DMS 273 (cell line): ENCODE results near the gene PRDM11.

Experiments
- DNase-seq: peaks from one replicate; lab custom pipeline; 2025; ENCODE audit not compliant: unreplicated experiment; lab: John Stamatoyannopoulos, UW

Gene PRDM11

DNA sequence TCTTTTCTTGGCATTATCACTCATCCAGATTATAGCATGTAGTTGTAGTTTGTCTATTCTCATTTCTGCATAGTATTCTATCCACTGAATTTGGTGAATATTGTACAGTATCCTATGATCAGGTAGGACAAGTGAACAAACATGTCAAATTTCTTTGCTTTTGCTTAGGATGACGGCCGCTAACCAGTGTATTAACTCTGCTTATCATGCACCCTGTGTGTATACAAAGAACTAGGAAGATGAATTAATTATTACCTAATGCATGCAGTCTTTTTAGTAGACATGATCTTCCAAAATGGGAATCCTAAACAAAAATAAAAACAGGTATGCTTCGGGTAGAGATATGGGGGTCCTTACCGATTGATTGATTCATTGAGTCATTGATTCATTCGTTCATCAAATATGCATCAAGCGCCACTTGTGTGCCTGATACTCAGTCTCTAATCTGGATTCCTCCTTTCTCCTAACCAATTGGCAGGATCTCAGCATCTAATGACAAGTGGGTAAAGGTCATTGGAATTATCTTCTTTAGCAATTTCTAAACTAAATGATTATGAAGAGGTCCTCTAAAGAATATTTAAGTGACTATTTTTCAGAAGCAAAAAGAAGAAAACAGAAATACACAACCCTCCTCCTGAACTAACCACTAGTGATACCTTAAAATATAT lies 27.9 kb downstream of the PRDM11 start:
- DNase-seq: no peak

DNA sequence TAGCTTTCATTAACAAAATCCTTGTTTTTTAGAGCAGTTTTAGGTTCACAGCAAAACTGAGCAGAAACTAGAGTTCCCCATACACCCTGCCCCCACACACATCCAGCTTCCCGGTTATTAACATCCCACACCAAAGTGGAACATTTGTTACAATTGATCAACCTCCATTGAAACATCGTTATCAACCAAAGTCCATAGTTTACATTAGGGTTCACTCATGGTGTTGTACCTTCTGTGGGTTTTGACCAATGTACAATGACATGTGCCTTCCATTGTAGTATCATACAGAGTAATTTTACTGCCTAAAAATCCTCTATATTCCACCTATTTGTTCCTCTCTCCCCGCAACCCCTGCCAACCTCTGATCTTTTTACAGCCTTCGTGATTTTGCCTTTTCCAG lies 28.5 kb downstream of the PRDM11 start:
- DNase-seq: no peak

DNA sequence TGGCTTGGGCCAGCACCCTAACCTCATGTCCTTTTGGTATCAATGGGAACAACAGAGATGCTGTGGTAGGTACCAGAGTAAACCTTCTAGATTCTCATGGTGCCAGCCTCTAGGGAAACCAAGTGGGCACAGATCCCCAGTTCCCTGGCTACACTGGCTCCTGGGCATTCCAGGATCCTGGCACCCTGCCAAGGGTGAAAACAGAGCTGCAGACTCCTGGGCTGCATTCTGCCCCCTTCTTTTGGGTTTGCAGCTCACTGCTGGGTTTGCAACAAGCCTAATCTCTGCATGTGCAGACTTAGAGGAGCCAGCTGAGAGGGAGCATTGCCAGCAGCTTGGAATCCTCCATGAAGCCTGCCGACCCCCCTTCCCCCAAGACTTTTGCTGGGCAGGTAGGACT lies 30.6 kb downstream of the PRDM11 start:
- DNase-seq: peak; percentile 57

DNA sequence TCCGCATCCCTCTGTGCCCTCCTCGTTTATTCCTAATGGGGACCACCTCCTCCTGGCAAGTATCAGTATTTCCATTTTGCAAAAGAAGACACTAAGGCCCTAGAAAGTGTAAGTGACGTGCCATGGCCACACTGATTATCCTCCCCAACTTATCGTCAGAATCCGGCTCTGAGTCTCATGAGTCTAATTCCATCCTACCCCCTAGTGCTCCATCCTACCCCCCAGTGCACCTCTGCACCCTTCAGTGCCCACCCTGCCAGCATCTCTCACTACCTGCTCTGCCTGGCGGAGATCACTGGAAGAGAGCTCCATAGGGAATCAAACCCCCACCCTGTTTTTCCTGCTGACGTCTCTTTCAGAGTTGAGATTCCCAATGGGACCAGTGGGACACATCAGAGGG lies 31.8 kb downstream of the PRDM11 start:
- no peak for DNase-seq

DNA sequence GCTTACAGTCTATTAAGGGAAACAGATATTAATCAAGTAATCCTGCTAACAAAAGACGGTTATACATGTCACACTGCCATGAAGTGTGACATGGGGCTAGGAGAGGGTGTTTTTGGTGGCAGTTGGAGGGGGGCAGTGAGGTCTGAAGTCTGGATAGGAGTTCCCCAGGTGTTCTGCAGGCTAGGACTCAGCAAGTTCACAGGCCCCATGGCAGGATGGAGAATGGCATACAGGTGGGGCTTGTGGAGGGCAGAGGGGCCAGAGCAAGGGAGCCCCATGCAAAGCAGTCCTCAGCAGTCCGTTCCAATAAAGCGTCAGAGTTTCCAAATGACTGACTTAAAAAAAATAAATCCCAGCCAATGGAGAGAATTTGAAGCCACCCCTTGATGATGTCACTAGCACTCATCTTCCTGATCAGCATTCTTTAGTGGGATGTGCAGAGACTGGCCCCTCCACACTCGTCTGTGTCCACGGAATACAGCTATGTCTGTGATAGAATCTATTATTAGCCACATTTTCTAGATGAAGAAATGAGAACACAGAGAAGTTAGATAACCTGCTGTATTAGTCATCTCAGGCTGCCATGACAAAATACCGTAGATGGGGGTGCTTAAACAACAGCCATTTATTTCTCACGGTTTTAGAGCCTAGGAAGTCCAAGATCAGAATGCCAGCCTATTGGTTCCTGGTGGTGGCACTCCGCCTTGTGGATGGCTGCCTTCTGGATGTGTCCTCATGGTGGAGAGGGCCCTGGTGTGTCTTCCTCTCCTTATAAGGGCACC lies 32.6 kb downstream of the PRDM11 start:
- DNase-seq: peak; percentile 26

DNA sequence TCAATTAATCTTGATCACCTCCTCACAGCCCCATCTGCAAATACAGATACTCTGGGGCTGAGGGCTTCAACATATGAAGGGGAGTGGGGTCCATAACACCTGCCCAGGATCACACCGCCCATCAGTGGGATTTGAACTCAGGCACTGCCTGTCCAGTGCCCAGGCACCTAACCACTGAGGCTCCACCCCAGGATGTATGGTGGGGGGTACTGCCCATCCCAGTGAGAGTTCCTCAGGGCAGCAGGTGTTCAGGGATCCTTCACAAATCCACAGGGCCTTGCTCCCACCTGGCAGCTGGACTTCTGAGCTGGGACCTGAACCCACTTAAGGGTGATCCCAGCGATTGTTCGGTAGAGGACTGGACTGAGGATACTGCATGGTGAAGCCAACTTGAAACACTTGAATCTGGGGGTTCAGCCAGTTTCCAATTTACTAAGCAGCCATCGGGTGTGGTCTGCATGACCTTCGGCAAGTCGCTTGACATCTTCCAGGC lies 33.3 kb downstream of the PRDM11 start:
- no peak for DNase-seq

DNA sequence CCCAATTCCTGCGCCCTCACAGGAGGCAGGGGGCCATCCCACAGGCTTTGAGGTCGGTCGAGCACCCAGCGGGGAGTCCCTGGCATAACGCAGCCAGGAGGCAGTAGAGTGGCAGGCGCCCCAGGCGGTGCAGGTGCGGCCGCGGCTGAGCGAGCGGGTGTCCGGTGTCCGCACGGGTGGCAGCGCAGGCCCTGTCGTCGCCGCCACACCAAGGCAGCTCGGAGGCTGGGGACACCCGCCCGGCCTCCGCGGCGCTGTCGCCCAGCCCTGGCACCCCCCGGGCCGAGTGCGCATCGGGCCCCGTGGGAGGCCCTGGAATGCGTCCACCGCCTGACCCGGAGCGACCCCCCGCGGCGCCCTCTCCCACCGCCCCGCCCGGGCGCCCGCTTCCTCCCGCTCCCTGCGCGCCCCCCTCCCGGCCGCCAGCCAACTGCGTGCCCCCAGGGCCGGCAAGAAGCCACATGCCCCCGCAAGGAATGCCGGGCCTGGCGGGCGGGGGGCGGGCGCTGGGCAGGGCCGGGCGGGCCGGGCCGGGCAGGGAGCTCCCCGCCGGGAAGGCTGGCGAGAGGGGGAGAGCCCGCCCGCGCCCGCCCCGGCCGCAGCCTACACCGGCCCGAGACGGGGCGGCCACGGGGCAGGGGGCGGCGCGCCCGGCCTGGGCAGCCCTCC lies 33.9 kb downstream of the PRDM11 start:
- peak; percentile 70 for DNase-seq

DNA sequence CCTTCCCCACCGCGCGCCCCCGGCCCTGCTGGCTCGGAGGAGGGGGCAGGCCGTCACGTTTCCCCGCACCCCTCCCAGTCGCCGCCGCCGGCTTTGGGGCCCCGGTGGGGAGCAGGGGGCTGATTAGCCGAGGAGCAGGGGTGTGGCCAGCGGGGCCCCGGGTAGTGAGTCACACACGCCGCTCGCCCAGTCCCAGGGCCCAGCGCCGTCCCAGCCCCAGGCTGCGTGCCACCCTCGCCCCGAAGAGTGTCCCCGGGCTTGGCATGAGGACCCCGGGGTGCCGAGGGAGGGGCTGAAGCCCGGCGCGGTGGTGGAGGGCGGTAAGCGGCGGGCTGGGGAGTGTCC lies 34.4 kb downstream of the PRDM11 start:
- peak; percentile 70 for DNase-seq

DNA sequence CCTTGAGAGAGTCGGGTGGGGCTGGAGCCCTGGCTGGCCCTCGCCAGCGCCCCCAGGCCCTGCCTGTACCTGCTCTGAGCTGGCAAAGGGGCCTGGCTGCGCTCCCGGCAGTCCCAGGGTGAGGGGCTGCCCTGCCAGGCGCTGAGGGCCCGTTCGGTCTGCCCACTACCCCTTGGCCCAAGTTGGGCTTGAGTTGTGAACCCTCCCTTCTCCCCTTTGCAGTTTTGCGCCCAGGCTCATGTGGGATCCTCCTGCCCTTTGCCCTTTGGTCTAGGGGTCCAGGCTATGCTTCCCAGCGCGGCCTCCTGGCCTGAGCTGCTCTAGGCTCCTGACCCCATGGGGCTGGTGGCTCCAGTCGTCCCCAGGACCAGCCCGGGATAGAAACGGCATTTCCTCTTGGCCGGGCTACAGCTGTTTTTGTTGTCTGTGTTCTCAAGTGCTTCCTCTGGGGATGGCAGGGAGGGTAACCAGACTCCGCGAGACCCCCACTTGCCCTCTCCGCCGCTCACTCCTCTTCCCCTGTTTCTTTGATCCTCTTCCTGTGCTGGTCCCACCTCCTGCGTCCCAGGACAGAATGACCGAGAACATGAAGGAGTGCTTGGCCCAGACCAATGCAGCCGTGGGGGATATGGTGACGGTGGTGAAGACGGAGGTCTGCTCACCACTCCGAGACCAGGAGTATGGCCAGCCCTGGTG lies 34.9 kb downstream of the PRDM11 start:
- no peak for DNase-seq

DNA sequence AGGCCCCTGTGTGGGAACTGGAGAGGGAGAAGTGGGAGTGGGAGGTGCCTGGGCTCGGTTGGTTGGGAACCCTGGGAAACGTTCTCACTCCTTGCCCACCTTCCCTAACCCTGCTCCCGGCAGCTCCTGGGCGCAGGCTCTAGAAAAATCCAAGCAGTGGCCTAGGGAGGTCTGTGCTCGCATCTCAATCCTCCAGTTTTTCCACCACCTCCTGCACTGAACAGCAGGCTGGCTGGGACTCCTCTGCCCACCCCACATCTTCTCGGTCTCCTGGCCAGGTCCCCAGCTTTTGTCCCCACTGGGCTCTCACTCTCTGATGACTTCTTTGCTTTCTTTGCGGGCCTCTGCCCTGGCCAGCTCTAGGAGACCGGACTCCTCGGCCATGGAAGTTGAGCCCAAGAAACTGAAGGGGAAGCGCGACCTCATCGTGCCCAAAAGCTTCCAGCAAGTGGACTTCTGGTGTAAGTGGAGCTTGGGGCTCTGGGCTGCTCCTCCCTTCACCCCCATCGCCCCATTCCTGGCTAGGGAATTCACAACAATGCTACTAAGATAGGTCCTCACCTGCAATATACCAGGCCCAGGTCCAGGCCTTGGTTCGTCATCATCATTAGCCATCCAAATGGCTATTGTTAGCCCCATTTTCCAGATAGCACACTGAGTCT lies 35.6 kb downstream of the PRDM11 start:
- no peak for DNase-seq

DNA sequence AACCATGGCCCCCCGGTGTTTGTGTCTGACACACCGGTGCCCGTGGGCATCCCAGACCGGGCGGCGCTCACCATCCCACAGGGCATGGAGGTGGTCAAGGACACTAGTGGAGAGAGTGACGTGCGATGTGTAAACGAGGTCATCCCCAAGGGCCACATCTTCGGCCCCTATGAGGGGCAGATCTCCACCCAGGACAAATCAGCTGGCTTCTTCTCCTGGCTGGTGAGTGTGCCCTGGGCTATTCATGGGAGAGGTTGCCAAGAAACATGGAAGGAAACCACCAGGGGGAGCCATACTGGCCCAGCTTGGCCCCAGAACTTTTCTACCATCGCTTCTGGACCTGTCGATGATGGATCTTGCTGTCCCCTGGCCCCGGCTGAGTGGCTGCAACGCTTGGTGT lies 36.5 kb downstream of the PRDM11 start:
- DNase-seq: peak; percentile 47

DNA sequence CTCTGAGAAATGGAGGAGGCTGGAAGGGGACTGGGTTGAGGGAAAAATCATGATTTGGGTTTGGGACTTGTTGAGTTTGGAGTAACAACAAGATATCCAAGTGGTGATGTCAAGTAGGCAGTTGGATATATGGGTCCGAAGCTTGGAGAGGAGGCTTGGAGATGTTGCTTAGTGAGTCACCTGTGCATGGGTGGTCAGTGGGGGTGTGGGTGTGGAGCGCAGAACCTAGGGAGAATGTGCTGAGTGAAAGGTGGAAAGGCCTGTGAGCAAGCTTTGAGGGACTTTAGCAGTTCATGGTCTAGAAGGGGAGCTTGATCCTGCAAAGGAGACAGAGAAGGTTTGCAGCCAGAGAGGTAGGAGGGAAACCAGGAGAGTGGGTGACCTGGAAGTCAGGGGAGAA lies 38.2 kb downstream of the PRDM11 start:
- no peak for DNase-seq

DNA sequence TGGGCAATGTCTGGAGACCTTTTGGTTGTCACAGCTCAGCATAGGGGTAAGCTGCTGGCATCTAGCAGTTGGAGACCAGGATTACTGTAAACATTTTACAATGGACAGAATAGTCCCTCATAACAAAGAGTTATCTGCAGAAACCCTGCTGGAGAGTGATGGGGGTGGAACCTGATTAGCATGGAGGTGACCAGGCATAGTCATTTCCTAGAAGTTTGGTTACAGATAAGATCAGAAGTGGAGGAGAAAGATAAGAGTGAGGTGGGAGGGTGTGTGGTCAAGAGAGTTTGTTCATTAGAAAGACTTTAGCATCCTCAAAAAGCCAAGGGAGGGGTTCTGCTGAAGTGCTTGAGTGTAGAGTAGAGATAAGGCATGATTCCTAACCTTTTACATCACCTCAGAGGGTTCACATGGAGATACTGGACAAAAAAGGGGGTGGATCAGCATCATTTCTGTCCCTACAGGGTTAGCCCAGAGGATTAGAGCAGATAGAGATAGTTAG lies 38.8 kb downstream of the PRDM11 start:
- no peak for DNase-seq

DNA sequence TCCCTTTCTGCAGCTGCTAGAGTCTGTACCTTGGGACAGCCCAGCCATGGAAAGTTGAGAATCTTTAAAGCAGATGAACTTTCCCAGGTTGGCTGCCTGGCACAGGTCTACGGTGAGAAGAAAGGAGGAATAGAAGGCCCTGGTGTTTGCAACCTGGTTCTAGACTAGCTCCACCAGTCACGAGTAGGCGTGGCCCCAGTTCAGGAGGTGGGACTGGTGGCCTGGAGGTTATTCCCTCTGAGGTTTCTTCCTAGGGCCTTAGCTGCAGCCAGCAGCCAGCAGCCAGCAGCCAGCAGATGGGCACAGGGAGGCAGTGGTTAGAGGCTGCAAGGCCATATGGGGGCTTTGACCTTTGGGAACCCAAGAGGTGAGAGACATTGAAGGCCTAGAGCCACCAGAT lies 40.9 kb downstream of the PRDM11 start:
- DNase-seq: no peak

DNA sequence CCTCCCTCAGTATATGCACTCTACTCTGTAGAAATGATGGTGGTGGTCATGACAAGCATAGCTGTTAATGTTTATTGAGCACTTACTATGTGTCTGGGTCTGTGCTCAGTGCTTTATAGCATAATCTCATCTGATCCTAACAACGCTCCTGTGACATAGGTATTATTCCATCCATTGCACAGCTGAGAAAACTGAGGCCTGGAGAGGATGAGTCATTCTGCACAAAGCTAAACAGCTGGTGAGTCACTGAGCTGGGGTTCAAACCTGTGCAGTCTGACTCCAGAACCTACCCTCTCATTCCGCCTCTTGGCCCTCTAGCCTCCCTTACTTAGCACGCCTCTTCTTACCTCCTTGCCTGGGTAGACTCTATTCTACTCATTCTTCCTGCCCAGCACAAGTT lies 41.7 kb downstream of the PRDM11 start:
- no peak for DNase-seq

DNA sequence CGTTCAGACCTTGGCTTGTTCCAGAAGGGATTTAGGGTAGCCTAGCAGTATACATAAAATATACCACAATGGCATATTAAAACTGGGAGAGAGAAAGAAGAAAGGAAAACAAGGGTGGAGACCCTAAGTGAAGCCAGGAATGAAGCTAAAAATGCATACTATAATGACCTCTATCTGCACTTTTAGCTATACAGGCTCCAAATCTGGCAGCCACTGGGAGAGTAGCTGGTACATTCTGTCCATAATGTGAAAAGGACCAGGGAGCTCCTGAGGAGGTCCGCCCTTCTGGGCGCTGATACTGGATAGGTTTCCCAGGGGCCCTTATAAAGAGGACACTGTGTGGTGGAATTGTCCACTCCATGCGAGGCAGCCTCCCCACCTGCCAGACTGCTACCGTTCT lies 42.8 kb downstream of the PRDM11 start:
- DNase-seq: no peak

DNA sequence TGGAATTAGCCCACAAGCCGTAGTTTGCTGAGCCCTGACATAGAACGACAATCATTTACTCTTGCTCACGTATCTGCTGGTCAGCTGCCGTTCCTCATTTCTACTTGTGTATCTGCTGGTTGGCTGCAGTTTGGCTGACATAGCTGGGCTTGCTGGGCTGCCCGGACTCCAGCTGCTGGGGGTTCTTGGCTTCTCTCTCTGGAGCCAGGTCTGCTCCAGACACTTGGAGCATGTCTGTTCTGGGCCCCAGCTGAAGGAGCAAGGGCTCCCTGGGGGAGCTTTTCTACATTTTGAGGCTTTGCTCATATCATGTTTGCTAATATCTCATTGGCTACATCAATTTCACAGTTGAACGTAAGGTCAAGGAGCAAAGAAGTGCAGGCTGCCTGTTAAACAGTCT lies 47.3 kb downstream of the PRDM11 start:
- no peak for DNase-seq

DNA sequence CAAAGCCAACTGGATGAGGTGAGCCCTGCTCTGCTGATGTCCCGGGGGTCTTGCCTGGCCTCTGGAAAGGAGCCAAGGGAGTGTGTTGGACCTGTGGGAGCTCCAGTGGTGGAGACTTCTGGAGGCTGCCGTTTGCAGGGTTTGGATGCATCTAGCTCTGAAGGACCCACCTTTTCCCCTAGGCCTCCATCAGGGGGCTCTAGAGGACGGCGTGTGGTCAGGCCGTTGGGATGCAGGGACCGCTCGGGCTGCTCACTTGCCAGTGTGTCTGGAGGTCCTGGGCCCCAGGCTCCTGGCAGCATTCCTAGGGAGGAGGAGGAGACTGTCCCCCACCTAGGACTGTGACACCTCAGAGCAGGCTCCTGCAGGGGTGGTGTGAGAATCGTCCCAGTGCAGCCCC lies 58.3 kb downstream of the PRDM11 start:
- no peak for DNase-seq

DNA sequence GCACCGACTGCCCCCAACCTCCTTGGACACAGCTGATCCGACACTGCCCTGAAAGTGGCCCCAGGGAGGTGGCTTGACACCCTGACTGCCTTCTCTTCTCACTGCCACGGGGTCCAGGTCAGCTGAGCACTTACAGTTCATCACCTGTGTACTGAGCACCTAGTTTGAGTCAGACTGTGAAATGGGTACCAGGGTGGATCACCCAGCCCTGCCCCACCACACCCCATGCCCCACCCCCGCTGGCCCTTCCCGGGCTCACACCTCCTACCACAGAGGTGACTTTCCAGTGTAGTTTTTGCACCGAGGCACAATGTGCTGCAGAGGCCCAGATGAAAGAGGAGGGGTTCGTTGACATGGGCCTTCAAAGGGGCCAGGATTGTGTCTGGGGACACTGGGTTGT lies 59.5 kb downstream of the PRDM11 start:
- DNase-seq: no peak

DNA sequence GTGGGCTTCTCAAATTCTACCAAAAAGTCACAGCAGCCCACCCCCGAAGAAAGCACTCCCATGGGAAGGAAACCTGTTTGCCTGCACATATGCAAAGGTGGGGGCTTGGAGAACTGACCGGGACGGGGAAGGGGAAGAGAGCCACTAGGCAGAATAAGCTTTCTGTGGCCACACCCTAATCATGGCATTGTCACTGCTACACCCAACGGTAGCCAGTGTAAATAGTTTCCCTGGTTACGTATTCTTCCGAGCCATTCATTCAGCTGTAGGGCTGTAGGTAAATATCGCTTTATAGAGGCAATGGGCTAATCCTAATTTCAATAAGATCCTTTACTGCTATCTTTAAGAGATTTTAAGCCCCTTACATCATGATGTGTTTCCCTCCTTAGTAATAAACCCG lies 61.7 kb downstream of the PRDM11 start:
- no peak for DNase-seq
